Astrocyte (in vitro differentiated cells and primary cell): ENCODE data around the gene NTN4. TPM values are rescaled to one million over a fixed set of nuclear protein-coding genes. Genes with fewer than 3 reads are reported as not detected.

Source experiments
- DNase-seq: peaks from one replicate; pipeline ENCODE4 v3.0.0-alpha.2; 2010; ENCODE audit warnings: low read depth
- FAIRE-seq: peaks from 2 replicates; lab custom pipeline; 2011; peaks lifted over from hg19 to GRCh38; lab: Jason Lieb, UNC
- H2AFZ ChIP-seq: 2 replicates; pipeline ENCODE4 v1.6.0; 2012; ENCODE audit warnings: low read depth, low read length, inconsistent platforms
- H3K27ac ChIP-seq: 2 replicates; pipeline ENCODE4 v1.5.1; 2011; ENCODE audit warnings: low read depth, low read length, inconsistent platforms
- H3K27me3 ChIP-seq: 2 replicates; pipeline ENCODE4 v1.6.0; 2011; ENCODE audit warnings: low read length, inconsistent platforms; ENCODE audit not compliant: insufficient read depth
- H3K36me3 ChIP-seq: 2 replicates; pipeline ENCODE4 v1.5.1; 2011; ENCODE audit warnings: low read length, inconsistent platforms; ENCODE audit not compliant: insufficient read depth
- H3K4me1 ChIP-seq: 2 replicates; pipeline ENCODE4 v1.5.1; 2011; ENCODE audit warnings: low read length, inconsistent platforms; ENCODE audit not compliant: insufficient read depth
- H3K4me2 ChIP-seq: 2 replicates; pipeline ENCODE4 v1.6.0; 2012; ENCODE audit warnings: low read length, inconsistent platforms
- H3K4me3 ChIP-seq: 2 replicates; pipeline ENCODE4 v1.5.1; 2011; ENCODE audit warnings: low read depth, mild to moderate bottlenecking, low read length, inconsistent platforms; ENCODE audit not compliant: insufficient read depth
- H3K79me2 ChIP-seq: 2 replicates; pipeline ENCODE4 v1.6.0; 2012; ENCODE audit warnings: mild to moderate bottlenecking, low read length, inconsistent platforms; ENCODE audit not compliant: insufficient read depth
- H3K9ac ChIP-seq: 2 replicates; pipeline ENCODE4 v1.6.0; 2012; ENCODE audit warnings: mild to moderate bottlenecking, low read length, inconsistent platforms
- H3K9me3 ChIP-seq: 2 replicates; pipeline ENCODE4 v1.5.1; 2012; ENCODE audit warnings: low read depth, mild to moderate bottlenecking, low read length, inconsistent platforms; ENCODE audit not compliant: insufficient read depth
- H4K20me1 ChIP-seq: 2 replicates; pipeline ENCODE4 v1.6.0; 2012; ENCODE audit warnings: low read length, inconsistent platforms; ENCODE audit not compliant: insufficient read depth
- H3K27ac Mint-ChIP-seq: one replicate; pipeline ENCODE4 v1.8.0; 2021; ENCODE audit warnings: mild to moderate bottlenecking, mixed read lengths; ENCODE audit not compliant: unreplicated experiment
- H3K27me3 Mint-ChIP-seq: one replicate; pipeline ENCODE4 v1.8.0; 2021; ENCODE audit warnings: low read depth, mixed read lengths; ENCODE audit not compliant: unreplicated experiment
- H3K36me3 Mint-ChIP-seq: one replicate; pipeline ENCODE4 v1.8.0; 2021; ENCODE audit warnings: low read depth, mixed read lengths; ENCODE audit not compliant: unreplicated experiment
- H3K4me1 Mint-ChIP-seq: one replicate; pipeline ENCODE4 v1.8.0; 2021; ENCODE audit warnings: low read depth, mixed read lengths; ENCODE audit not compliant: unreplicated experiment
- H3K4me3 Mint-ChIP-seq: one replicate; pipeline ENCODE4 v1.8.0; 2021; ENCODE audit warnings: mild to moderate bottlenecking, moderate library complexity, mixed read lengths; ENCODE audit not compliant: unreplicated experiment
- H3K9me3 Mint-ChIP-seq: one replicate; pipeline ENCODE4 v1.8.0; 2021; ENCODE audit warnings: mild to moderate bottlenecking, mixed read lengths; ENCODE audit not compliant: unreplicated experiment
- EZH2 ChIP-seq: IDR thresholded peaks from 2 replicates; pipeline ENCODE4 v1.6.1; 2012; ENCODE audit warnings: mild to moderate bottlenecking, low read length, inconsistent platforms; ENCODE audit not compliant: insufficient read depth
- total RNA-seq: library from RNA; stranded (reverse); gene quantifications from 2 replicates; pipeline ENCODE4 v1.2.1, GENCODE V29; 2021
- TF ChIP-seq, protein P1 (sequence below): IDR thresholded peaks from 2 replicates; pipeline ENCODE4 v1.5.1; 2011; ENCODE audit warnings: low read depth, mild to moderate bottlenecking, inconsistent platforms, low read length, moderate library complexity; ENCODE audit not compliant: insufficient read depth

The NTN4 gene
- total RNA-seq, 1 donor from 2014 or later, result 28.9 TPM

DNA sequence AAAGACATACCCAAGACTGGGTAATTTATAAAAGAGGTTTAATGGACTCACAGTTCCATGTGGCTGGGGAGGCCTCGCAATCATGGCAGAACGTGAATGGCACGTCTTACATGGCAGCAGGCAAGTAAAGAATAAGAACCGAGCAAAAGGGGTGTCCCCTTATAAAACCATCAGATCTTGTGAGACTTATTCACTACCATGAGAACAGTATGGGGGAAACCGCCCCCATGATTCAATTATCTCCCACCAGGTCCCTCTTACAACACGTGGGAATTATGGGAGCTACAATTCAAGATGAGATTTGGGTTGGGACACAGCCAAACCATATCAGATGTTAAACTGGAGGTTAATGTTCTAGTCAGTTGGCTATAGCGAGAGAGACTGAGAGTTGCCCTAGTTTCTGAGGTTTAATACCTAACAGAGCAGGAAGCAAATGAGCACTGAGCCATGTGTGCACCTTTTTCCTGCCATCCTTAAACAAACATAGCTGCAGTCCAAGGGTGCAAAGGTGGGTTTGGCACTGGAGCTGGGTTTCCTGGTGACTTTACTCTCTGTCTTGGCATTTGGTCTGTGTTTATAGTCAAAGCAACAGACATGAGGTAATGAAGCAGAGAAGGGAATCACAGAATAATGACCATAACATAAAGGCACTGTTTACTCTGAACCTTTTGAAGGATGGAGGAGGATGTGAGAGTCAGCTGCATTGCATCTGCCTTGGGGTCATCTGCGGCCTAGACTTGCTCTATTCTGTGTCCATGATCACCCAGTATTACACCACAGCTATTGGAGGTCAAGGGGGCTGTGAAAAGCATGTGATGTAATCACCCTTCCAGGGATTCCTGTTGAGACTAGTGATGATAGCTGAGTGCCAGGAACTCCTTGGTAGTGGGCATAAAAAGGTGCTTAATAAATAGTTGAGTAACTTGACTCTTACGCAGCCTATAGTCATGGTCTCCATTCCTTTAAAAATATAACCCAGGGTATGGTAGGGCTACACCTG is 155.6 kb downstream of the NTN4 start:
- Mint-ChIP-seq H3K27ac (no peak overlapping the region), H3K4me1 (peaks cover 14% of the 10 kb centered on the region), H3K36me3 (no peaks in the 10 kb centered on the region), H3K27me3 (peaks cover 2% of the 10 kb centered on the region), H3K4me3 (no peak overlapping the region), H3K9me3 (peaks cover 2% of the 10 kb centered on the region)
- H3K9me3 ChIP-seq, result no peaks in the 10 kb centered on the region
- H3K4me2 ChIP-seq, result no peak overlapping the region
- H4K20me1 ChIP-seq, result no peaks in the 10 kb centered on the region
- H3K4me3 ChIP-seq, result no peak overlapping the region
- peak overlapping the region; percentile 5 for H3K9ac ChIP-seq
- H3K36me3 ChIP-seq, result no peaks in the 10 kb centered on the region
- DNase-seq (peak; percentile 60), FAIRE-seq (no peak)
- H3K79me2 ChIP-seq, result no peaks in the 10 kb centered on the region
- no peaks in the 10 kb centered on the region for H3K27me3 ChIP-seq
- H2AFZ ChIP-seq, result no peak overlapping the region
- TF ChIP-seq EZH2, result no peak
- TF ChIP-seq, protein P1, sequence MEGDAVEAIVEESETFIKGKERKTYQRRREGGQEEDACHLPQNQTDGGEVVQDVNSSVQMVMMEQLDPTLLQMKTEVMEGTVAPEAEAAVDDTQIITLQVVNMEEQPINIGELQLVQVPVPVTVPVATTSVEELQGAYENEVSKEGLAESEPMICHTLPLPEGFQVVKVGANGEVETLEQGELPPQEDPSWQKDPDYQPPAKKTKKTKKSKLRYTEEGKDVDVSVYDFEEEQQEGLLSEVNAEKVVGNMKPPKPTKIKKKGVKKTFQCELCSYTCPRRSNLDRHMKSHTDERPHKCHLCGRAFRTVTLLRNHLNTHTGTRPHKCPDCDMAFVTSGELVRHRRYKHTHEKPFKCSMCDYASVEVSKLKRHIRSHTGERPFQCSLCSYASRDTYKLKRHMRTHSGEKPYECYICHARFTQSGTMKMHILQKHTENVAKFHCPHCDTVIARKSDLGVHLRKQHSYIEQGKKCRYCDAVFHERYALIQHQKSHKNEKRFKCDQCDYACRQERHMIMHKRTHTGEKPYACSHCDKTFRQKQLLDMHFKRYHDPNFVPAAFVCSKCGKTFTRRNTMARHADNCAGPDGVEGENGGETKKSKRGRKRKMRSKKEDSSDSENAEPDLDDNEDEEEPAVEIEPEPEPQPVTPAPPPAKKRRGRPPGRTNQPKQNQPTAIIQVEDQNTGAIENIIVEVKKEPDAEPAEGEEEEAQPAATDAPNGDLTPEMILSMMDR, result no peak
- H3K27ac ChIP-seq, result peak overlapping the region; percentile 69
- peaks cover 26% of the 10 kb centered on the region for H3K4me1 ChIP-seq

DNA sequence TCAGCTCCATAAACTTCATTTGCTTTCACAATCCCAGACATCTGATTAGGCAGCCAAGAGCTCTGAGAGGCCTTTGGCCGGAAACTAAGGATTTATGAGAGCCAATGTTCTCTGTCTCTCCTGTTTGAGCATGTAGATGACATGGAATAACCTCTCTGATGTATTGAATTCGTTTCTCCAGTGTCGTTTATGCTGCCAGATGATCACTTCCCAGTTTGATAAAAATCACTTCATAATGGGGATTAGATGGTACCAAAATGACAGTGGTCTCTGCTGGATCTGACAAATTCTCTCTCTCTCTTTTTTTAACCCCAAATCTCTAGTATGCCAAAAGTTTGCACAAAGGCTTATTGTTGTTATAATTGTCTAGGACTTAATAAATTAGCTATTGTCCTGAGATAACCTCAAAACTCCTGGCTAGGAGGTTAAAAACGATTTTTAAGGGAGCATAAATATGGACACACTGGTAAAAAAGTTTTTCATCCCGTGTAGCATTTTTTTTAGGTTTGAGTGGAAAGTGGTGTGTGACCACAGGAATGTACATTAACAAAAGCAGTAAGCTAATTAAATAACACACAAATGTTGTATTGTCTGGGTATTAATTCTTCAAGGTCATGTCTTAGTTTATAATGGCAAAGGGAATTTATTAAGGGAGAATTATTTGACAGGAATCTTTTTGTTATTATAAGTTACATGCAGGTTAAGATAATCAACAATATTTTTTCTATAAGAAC is 156.7 kb downstream of the NTN4 start:
- H3K27ac Mint-ChIP-seq, result no peak overlapping the region
- H3K9ac ChIP-seq, result peak overlapping the region; percentile 57
- peaks cover 3% of the 10 kb centered on the region for H3K27me3 Mint-ChIP-seq
- peaks cover 14% of the 10 kb centered on the region for H3K4me1 Mint-ChIP-seq
- no peaks in the 10 kb centered on the region for H4K20me1 ChIP-seq
- H3K27ac ChIP-seq, result peak overlapping the region; percentile 69
- H3K79me2 ChIP-seq, result no peaks in the 10 kb centered on the region
- no peak overlapping the region for H2AFZ ChIP-seq
- no peak overlapping the region for H3K4me3 ChIP-seq
- no peaks in the 10 kb centered on the region for H3K27me3 ChIP-seq
- FAIRE-seq (no peak), DNase-seq (peak; percentile 37)
- H3K36me3 ChIP-seq, result no peaks in the 10 kb centered on the region
- H3K9me3 Mint-ChIP-seq, result peaks cover 2% of the 10 kb centered on the region
- no peak for TF ChIP-seq EZH2
- TF ChIP-seq, protein P1, result no peak
- H3K4me2 ChIP-seq, result peak overlapping the region; percentile 25
- no peaks in the 10 kb centered on the region for H3K9me3 ChIP-seq
- H3K4me3 Mint-ChIP-seq, result no peak overlapping the region
- no peaks in the 10 kb centered on the region for H3K36me3 Mint-ChIP-seq
- H3K4me1 ChIP-seq, result peaks cover 26% of the 10 kb centered on the region
